ENCODE measurements around the gene RIC3. TPM values are rescaled to one million over a fixed set of nuclear protein-coding genes. Genes with fewer than 3 reads are reported as not detected.

Gene RIC3
- total and polyA plus RNA-seq, 2 donors (not counting 1 experiment from before 2014, with no cell fraction given), result not detected

DNA sequence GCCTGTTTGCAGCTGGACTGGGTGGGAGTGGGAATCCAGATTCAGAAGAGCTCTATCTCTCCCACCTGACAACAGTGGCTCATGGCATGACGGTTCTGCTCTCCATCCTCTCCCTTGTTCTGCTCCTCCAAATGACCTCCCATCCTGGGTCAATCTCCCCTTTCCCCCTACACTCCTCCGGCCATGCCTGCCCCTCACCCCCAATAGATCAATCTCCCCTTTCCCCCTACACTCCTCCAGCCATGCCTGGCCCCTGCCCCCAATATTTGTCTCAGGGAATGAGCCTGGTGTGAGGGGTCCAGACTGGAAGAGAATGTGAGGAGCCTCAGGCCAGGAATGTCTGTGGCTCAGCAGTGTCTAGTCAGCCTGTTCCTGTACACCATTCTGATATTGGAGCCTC is 30.9 kb upstream of the RIC3 start:
- Histone ChIP-seq H3K9ac (ENCODE audit: insufficient read depth, low read length) (no peak overlapping the region), H3K9me3 (ENCODE audit: control insufficient read depth, insufficient read depth, low read depth, low read length) (no peaks in the 10 kb centered on the region), H3K79me2 (ENCODE audit: control insufficient read depth, insufficient read depth, low read length) (no peaks in the 10 kb centered on the region), H3K27ac (ENCODE audit: insufficient read depth, low read length) (no peak overlapping the region), H3K4me1 (ENCODE audit: control insufficient read depth, extremely low read depth, insufficient read depth, low read length) (no peaks in the 10 kb centered on the region), H3K27me3 (ENCODE audit: control insufficient read depth, insufficient read depth, low read length) (peaks cover 2% of the 10 kb centered on the region), H3K4me3 (replicated peaks in 1 of 4; ENCODE audit: control extremely low read depth in 1 of 4, insufficient read depth in 1 of 4, low read depth in 3 of 4, low read length in 4 of 4) (no peak overlapping the region), H3K36me3 (ENCODE audit: control insufficient read depth, insufficient read depth, low read length) (no peaks in the 10 kb centered on the region), H4K20me1 (ENCODE audit: control insufficient read depth, extremely low read depth, insufficient read depth, low read length) (no peaks in the 10 kb centered on the region), H2AFZ (ENCODE audit: low read length) (no peak overlapping the region), H3K4me2 (ENCODE audit: extremely low read depth, insufficient read depth, low read length) (no peak overlapping the region)
- DNase-seq (ENCODE audit: low read depth in 2 of 2), result no peak
- TF ChIP-seq EZH2 (IDR thresholded peaks at IDR 0.05; ENCODE audit: low read length, missing control alignments), result no peak
- no peak for TF ChIP-seq CTCF (conservative IDR thresholded peaks at IDR 0.05 in 1 of 2, IDR thresholded peaks at IDR 0.05 in 1 of 2; ENCODE audit: low read depth in 1 of 2, low read length in 2 of 2)

- DNase-seq (ENCODE audit: low read depth in 2 of 2), result no peak
- H3K79me2 ChIP-seq (ENCODE audit: control insufficient read depth, insufficient read depth, low read length), result no peaks in the 10 kb centered on the region
- no peak overlapping the region for H2AFZ ChIP-seq (ENCODE audit: low read length)
- no peak overlapping the region for H3K27ac ChIP-seq (ENCODE audit: insufficient read depth, low read length)
- H3K36me3 ChIP-seq (ENCODE audit: control insufficient read depth, insufficient read depth, low read length), result no peaks in the 10 kb centered on the region
- no peak for TF ChIP-seq CTCF (conservative IDR thresholded peaks at IDR 0.05 in 1 of 2, IDR thresholded peaks at IDR 0.05 in 1 of 2; ENCODE audit: low read depth in 1 of 2, low read length in 2 of 2)
- TF ChIP-seq EZH2 (IDR thresholded peaks at IDR 0.05; ENCODE audit: low read length, missing control alignments), result no peak
- H3K4me3 ChIP-seq (replicated peaks in 1 of 4; ENCODE audit: control extremely low read depth in 1 of 4, insufficient read depth in 1 of 4, low read depth in 3 of 4, low read length in 4 of 4), result no peak overlapping the region
- H3K4me1 ChIP-seq (ENCODE audit: control insufficient read depth, extremely low read depth, insufficient read depth, low read length), result no peaks in the 10 kb centered on the region
- H3K9ac ChIP-seq (ENCODE audit: insufficient read depth, low read length), result no peak overlapping the region
- H3K9me3 ChIP-seq (ENCODE audit: control insufficient read depth, insufficient read depth, low read depth, low read length), result no peaks in the 10 kb centered on the region
- H3K27me3 ChIP-seq (ENCODE audit: control insufficient read depth, insufficient read depth, low read length), result peaks cover 2% of the 10 kb centered on the region
- H4K20me1 ChIP-seq (ENCODE audit: control insufficient read depth, extremely low read depth, insufficient read depth, low read length), result no peaks in the 10 kb centered on the region
- no peak overlapping the region for H3K4me2 ChIP-seq (ENCODE audit: extremely low read depth, insufficient read depth, low read length)
Observed at GRCh38 chr11:8196749-8197148, 27.9 kb upstream of the RIC3 start.

- no peaks in the 10 kb centered on the region for H3K36me3 ChIP-seq (ENCODE audit: control insufficient read depth, insufficient read depth, low read length)
- TF ChIP-seq EZH2 (IDR thresholded peaks at IDR 0.05; ENCODE audit: low read length, missing control alignments), result no peak
- no peak for TF ChIP-seq CTCF (conservative IDR thresholded peaks at IDR 0.05 in 1 of 2, IDR thresholded peaks at IDR 0.05 in 1 of 2; ENCODE audit: low read depth in 1 of 2, low read length in 2 of 2)
- no peak overlapping the region for H3K4me2 ChIP-seq (ENCODE audit: extremely low read depth, insufficient read depth, low read length)
- no peak overlapping the region for H3K9ac ChIP-seq (ENCODE audit: insufficient read depth, low read length)
- H3K4me1 ChIP-seq (ENCODE audit: control insufficient read depth, extremely low read depth, insufficient read depth, low read length), result no peaks in the 10 kb centered on the region
- H3K79me2 ChIP-seq (ENCODE audit: control insufficient read depth, insufficient read depth, low read length), result no peaks in the 10 kb centered on the region
- no peak for DNase-seq (ENCODE audit: low read depth in 2 of 2)
- no peaks in the 10 kb centered on the region for H4K20me1 ChIP-seq (ENCODE audit: control insufficient read depth, extremely low read depth, insufficient read depth, low read length)
- peaks cover 2% of the 10 kb centered on the region for H3K27me3 ChIP-seq (ENCODE audit: control insufficient read depth, insufficient read depth, low read length)
- no peaks in the 10 kb centered on the region for H3K9me3 ChIP-seq (ENCODE audit: control insufficient read depth, insufficient read depth, low read depth, low read length)
- H3K27ac ChIP-seq (ENCODE audit: insufficient read depth, low read length), result no peak overlapping the region
- H2AFZ ChIP-seq (ENCODE audit: low read length), result no peak overlapping the region
- no peak overlapping the region for H3K4me3 ChIP-seq (replicated peaks in 1 of 4; ENCODE audit: control extremely low read depth in 1 of 4, insufficient read depth in 1 of 4, low read depth in 3 of 4, low read length in 4 of 4)
Observed at GRCh38 chr11:8194956-8195355, 26.1 kb upstream of the RIC3 start.
